Stimulated activated CD8-positive, alpha-beta memory T cell treated with anti-CD3 and anti-CD28 coated beads, Interleukin-4, amount 100 ng/mL, for 48 hours (primary cell): ENCODE data around the gene SLC2A4.

Source experiments
- DNase-seq: peaks from one replicate; pipeline ENCODE4 v3.0.0-alpha.2; 2020

SLC2A4 gene

GRCh38 chr17:7248796-7249195, 32.7 kb upstream of the SLC2A4 start:
- DNase-seq, result no peak

- DNase-seq, result no peak
These were observed 32.3 kb upstream of the SLC2A4 start for GRCh38 chr17:7249214-7249613.

- DNase-seq, result no peak
These were observed 31.7 kb upstream of the SLC2A4 start for GRCh38 chr17:7249830-7250229.

GRCh38 chr17:7250695-7251627, 30.6 kb upstream of the SLC2A4 start:
- no peak for DNase-seq

- peak; percentile 77 for DNase-seq
These were observed 29.8 kb upstream of the SLC2A4 start, which contains the start of gene CTDNEP1 for GRCh38 chr17:7251661-7252175. Gene CTDNEP1 (minus strand): TSS chr17:7251734. CDS start chr17:7251296, 438 bp downstream.

GRCh38 chr17:7252176-7253043, 29.1 kb upstream of the SLC2A4 start, which contains the start of gene ELP5:
Gene ELP5 (plus strand): TSS chr17:7252215. CDS start chr17:7252551, 336 bp downstream.
- peak; percentile 99 for DNase-seq

GRCh38 chr17:7253082-7253481, 28.4 kb upstream of the SLC2A4 start:
- DNase-seq, result no peak

GRCh38 chr17:7254511-7254910, 27.0 kb upstream of the SLC2A4 start:
- no peak for DNase-seq

- DNase-seq, result no peak
These were observed 24.6 kb upstream of the SLC2A4 start for GRCh38 chr17:7256766-7257456.

GRCh38 chr17:7258731-7259554, 22.6 kb upstream of the SLC2A4 start:
- peak; percentile 52 for DNase-seq

GRCh38 chr17:7259555-7259889, 22.0 kb upstream of the SLC2A4 start:
- DNase-seq, result no peak

- no peak for DNase-seq
These were observed 21.4 kb upstream of the SLC2A4 start for GRCh38 chr17:7260151-7260550.

- peak; percentile 61 for DNase-seq
These were observed 20.7 kb upstream of the SLC2A4 start for GRCh38 chr17:7260651-7261378.

- DNase-seq, result peak; percentile 47
These were observed 19.9 kb upstream of the SLC2A4 start for GRCh38 chr17:7261379-7262191.

GRCh38 chr17:7262192-7262934, 19.2 kb upstream of the SLC2A4 start, which contains the start of gene CLDN7:
Gene CLDN7 (minus strand): TSS chr17:7262478. CDS start chr17:7262043, 435 bp downstream.
- no peak for DNase-seq

- DNase-seq, result peak; percentile 47
These were observed 18.4 kb upstream of the SLC2A4 start for GRCh38 chr17:7262935-7263800.

- DNase-seq, result no peak
These were observed 17.8 kb upstream of the SLC2A4 start for GRCh38 chr17:7263801-7264078.

GRCh38 chr17:7266784-7267183, 14.7 kb upstream of the SLC2A4 start:
- DNase-seq, result no peak

GRCh38 chr17:7279448-7279847, 2.1 kb upstream of the SLC2A4 start:
- DNase-seq, result no peak
